ENCODE measurements around the gene ZBTB18. TPM values are rescaled to one million over a fixed set of nuclear protein-coding genes. Genes with fewer than 3 reads are reported as not detected.

Gene ZBTB18
- total RNA-seq, 1 experiment from 2014 or later = 12.1 TPM

DNA sequence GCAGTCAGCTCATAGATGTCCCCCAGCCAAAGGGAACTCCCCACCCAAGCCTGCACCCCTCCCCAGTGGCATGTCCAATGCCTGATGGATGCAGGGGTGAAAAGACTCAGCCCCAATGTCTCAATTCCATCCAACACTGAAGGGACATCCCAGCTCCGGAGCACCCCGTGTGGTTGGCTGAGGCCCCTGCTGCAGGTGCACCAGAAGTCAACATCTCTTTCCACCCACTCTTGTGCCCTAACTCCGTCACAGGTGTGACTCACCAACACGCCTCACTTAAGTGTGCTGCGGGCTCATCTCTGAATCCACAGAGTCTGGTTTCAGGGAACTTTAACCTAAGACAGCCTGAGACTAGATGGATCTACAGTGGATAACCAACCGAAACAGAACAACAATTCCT lies 40.9 kb upstream of the ZBTB18 start:
- no peaks in the 10 kb centered on the region for H3K4me1 ChIP-seq (ENCODE audit: insufficient read depth, low read length)
- H3K18ac ChIP-seq (ENCODE audit: insufficient read length, low read depth, low read length) = no peak overlapping the region
- H3K56ac ChIP-seq (ENCODE audit: insufficient read length, low read depth, low read length) = no peak overlapping the region
- H3K14ac ChIP-seq (ENCODE audit: insufficient read depth, low read length) = no peak overlapping the region
- no peak overlapping the region for H3K4ac ChIP-seq (ENCODE audit: low read depth, low read length)
- no peaks in the 10 kb centered on the region for H3K27me3 ChIP-seq (ENCODE audit: insufficient read depth, low read length)
- H4K8ac ChIP-seq (replicated peaks; ENCODE audit: insufficient read length, low read depth, low read length) = no peak overlapping the region
- H3K27ac ChIP-seq (ENCODE audit: insufficient read length, low read depth, low read length) = no peak overlapping the region
- H2BK15ac ChIP-seq (ENCODE audit: low read depth, low read length) = no peak overlapping the region
- H4K20me1 ChIP-seq (ENCODE audit: control insufficient read depth, insufficient read depth, insufficient read length) = no peaks in the 10 kb centered on the region
- no peaks in the 10 kb centered on the region for H3K79me2 ChIP-seq (ENCODE audit: insufficient read depth, low read length)
- no peak overlapping the region for H3T11ph ChIP-seq (ENCODE audit: low read length)
- Mint-ChIP-seq H3K27me3 (ENCODE audit: low read depth) (no peaks in the 10 kb centered on the region; the same call in none of the 2 replicates), H3K9me3 (no peaks in the 10 kb centered on the region; a peak in 1 of 5 replicates), H3K27ac (no peak overlapping the region; a peak in 1 of 7 replicates), H3K4me1 (peaks cover 19 to 20% of the 10 kb centered on the region in 2 experiments), H3K4me3 (no peak overlapping the region), H3K36me3 (ENCODE audit: insufficient read depth in 1 of 3, low read depth in 3 of 3) (no peaks in the 10 kb centered on the region)
- no peak overlapping the region for H2AFZ ChIP-seq (ENCODE audit: low read length)
- H2BK120ac ChIP-seq (ENCODE audit: low read depth, low read length, poor library complexity, severe bottlenecking) = no peak overlapping the region
- no peak overlapping the region for H3K23ac ChIP-seq (ENCODE audit: insufficient read length, low read depth, low read length)
- peak; percentile 56 for DNase-seq
- H3K4me2 ChIP-seq (ENCODE audit: insufficient read depth, insufficient read length, low read length) = no peak overlapping the region
- no peak overlapping the region for H2AK5ac ChIP-seq (ENCODE audit: insufficient read length, low read length)
- no peak overlapping the region for H2BK12ac ChIP-seq (ENCODE audit: insufficient read length, low read depth, low read length)
- H4K91ac ChIP-seq (ENCODE audit: insufficient read length, low read depth, low read length) = no peak overlapping the region
- no peak overlapping the region for H4K5ac ChIP-seq (ENCODE audit: insufficient read length, low read depth, low read length)
- H3K79me1 ChIP-seq (ENCODE audit: insufficient read depth, low read depth, low read length, poor library complexity, severe bottlenecking) = no peaks in the 10 kb centered on the region
- H3K9ac ChIP-seq (ENCODE audit: extremely low read depth, insufficient read length, low read length) = no peak overlapping the region
- TF ChIP-seq, protein P1, sequence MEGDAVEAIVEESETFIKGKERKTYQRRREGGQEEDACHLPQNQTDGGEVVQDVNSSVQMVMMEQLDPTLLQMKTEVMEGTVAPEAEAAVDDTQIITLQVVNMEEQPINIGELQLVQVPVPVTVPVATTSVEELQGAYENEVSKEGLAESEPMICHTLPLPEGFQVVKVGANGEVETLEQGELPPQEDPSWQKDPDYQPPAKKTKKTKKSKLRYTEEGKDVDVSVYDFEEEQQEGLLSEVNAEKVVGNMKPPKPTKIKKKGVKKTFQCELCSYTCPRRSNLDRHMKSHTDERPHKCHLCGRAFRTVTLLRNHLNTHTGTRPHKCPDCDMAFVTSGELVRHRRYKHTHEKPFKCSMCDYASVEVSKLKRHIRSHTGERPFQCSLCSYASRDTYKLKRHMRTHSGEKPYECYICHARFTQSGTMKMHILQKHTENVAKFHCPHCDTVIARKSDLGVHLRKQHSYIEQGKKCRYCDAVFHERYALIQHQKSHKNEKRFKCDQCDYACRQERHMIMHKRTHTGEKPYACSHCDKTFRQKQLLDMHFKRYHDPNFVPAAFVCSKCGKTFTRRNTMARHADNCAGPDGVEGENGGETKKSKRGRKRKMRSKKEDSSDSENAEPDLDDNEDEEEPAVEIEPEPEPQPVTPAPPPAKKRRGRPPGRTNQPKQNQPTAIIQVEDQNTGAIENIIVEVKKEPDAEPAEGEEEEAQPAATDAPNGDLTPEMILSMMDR (conservative IDR thresholded peaks at IDR 0.05) = peak; percentile 57
- no CpG with 5 or more reads among the region's 6 CpGs for WGBS (ENCODE audit: extremely low coverage, insufficient read length, low lambda C conversion rate)
- no peak overlapping the region for H2BK5ac ChIP-seq (ENCODE audit: insufficient read length, low read length)
- no peaks in the 10 kb centered on the region for H3K9me3 ChIP-seq (ENCODE audit: control insufficient read depth, low read depth, low read length)
- no peak overlapping the region for H2BK20ac ChIP-seq (ENCODE audit: low read depth, low read length, poor library complexity, severe bottlenecking)
- no peaks in the 10 kb centered on the region for H3K23me2 ChIP-seq (ENCODE audit: insufficient read length, low read depth, low read length, poor library complexity, severe bottlenecking)

All from H9 (cell line).